ENCODE results near the gene CORIN.

Gene CORIN

DNA sequence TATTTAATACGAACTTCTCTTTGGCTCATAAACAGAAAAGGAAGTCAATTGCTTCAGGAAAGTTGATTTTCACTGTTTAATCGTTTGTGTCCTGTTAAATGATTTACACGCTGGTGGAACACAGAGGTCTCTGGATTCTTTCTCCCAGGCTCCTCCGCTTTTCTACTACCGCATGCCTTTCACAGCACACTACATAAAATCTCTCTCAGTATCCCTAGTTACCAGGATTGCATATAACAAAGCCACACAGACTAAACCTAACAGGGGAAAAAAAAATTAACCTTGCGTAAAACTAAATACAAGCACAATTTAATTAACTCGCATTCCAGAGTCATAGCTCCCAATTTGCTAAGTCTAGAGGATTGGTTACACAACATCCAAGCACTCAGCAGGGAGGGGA, 133.9 kb downstream of the CORIN start:
- in situ Hi-C loops (cut with MboI; ENCODE audit: low sequenced_read_pairs), result loop anchor here (25.0 kb wide), 1 partner anchor 133 kb away; the partner anchor contains the start of gene CORIN

DNA sequence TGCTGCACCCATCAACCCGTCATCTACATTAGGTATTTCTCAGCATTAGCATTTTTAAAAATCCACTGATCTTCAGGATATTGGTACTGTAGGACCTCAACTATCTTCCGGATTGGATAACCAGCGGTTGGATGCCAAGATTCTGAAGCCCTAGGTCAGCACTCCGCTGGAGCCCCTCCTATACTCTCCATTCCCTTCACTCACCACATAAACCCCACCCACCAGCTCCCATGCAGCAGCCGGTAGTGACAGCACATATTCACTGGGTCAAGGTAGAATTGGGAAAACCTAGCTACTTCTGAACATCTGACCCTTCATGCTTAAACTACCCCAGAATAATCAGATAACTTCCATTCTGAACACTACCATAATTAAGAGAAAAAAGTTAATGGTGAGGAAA, 134.9 kb downstream of the CORIN start:
- in situ Hi-C loops (cut with MboI; ENCODE audit: low sequenced_read_pairs), result loop anchor here (25.0 kb wide), 1 partner anchor 134 kb away; the partner anchor contains the start of gene CORIN

GRCh38 chr4:47701286-47701685, 136.6 kb downstream of the CORIN start:
- in situ Hi-C loops (cut with MboI; ENCODE audit: low sequenced_read_pairs), result loop anchor here (25.0 kb wide), 1 partner anchor 136 kb away; the partner anchor contains the start of gene CORIN

DNA sequence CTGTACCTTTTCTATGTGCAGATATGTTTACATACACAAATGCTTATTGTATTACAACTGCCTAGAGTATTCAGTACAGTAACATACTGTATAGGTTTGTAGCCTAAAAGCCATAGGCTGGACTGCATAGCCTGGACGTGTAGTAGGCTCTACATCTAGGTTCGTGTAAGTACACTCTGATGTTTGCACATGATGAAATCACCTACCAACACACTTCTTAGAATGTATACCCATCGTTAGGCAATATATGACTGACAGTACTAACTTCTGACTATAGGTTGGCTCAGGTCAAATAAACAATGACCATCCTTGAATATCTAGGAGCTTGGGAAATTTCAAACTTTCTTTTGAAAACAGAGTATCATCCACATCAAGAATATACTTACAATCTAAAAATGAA, 139.0 kb downstream of the CORIN start:
- in situ Hi-C loops (cut with MboI; ENCODE audit: low sequenced_read_pairs), result loop anchor here (25.0 kb wide), 1 partner anchor 388 kb away; no protein-coding TSS in a partner anchor

- in situ Hi-C loops (cut with MboI; ENCODE audit: low sequenced_read_pairs), result loop anchor here (25.0 kb wide), 1 partner anchor 390 kb away; no protein-coding TSS in a partner anchor
Observed at GRCh38 chr4:47696823-47697222, 141.0 kb downstream of the CORIN start.

DNA sequence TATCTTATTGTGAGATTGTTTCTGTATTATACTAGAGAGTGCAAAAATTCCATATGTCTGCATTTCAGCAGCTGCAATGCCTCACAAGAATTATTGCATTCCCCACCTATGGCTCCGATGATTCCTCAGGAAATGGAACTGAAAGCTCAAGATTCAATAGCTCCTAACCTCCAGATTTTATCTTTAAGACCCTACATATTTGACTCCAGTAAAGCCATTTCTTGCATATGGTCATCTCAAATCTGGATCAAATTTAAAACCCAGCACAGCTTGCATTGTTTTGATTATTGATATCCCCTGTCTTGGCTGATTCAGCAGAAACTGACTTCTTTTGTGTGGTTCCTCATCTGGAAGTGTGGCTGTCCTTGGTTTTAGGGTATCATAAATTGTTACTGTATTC, 142.6 kb downstream of the CORIN start:
- in situ Hi-C loops (cut with MboI; ENCODE audit: low sequenced_read_pairs), result loop anchor here (25.0 kb wide), 1 partner anchor 392 kb away; no protein-coding TSS in a partner anchor

DNA sequence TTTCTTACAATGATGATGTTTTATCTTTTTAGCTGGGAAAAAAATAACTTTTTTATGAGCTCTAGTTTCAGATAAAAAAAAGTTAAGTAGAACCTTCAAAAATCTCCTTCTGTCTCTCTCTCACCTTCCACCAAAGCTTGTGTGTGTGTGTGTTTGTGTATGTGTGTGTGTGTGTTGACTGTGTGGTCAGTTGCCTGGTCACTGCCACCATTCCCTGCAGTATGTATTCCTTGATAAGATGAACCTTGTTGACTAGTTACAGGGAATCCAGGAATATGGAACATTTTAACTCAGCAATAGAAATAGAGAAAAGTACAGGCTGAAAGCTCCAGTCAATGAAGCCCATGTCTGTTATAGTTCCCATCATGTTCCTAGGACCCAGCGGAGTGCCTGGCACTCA, 143.5 kb downstream of the CORIN start:
- in situ Hi-C loops (cut with MboI; ENCODE audit: low sequenced_read_pairs), result loop anchor here (25.0 kb wide), 1 partner anchor 393 kb away; no protein-coding TSS in a partner anchor

DNA sequence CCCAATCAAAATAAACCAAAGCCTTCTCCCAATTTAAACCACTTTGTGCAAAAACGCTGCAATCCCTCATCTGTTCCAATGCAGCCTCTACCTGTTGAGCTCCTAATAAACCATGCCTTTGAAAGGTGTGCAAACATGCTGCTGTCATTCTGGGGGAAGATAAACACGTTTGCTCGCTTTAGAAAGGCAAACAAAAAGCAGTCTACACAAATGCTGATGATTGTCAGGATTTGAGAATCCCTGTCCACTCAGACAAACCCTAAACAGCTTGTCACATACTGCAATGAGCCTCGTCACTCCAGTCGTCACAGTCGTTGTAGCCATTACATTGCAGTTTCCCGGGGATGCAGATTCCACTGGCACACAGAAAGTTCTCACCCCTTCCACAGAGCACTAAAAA, 145.2 kb downstream of the CORIN start:
- in situ Hi-C loops (cut with MboI; ENCODE audit: low sequenced_read_pairs), result loop anchor here (25.0 kb wide), 1 partner anchor 395 kb away; no protein-coding TSS in a partner anchor

DNA sequence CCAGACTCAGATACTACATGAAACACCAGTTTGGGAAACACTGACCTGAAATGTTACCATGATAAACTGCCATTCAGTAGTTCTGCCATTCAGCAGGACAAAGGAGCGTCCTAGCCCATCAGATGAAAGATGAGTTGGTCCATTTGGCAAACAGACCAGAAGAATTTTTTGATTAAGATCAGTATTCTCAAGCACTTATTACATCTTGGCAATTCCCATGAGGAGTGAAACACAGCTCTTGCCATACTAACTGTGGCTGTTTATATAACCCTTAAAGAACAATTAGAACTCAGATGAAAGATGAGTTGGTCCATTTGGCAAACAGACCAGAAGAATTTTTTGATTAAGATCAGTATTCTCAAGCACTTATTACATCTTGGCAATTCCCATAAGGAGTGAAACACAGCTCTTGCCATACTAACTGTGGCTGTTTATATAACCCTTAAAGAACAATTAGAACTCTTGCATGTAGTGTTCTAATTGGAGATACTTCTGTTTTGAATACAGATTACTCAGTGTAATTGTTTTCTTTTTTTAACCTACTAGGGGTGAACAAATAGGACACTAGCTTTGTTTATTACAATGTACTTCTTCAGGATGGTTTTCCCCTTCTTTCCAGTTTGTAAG, 146.0 kb downstream of the CORIN start:
- in situ Hi-C loops (cut with MboI; ENCODE audit: low sequenced_read_pairs), result loop anchor here (25.0 kb wide), 1 partner anchor 395 kb away; no protein-coding TSS in a partner anchor

GRCh38 chr4:47690611-47691010, 147.3 kb downstream of the CORIN start:
- in situ Hi-C loops (cut with MboI; ENCODE audit: low sequenced_read_pairs), result loop anchor here (25.0 kb wide), 1 partner anchor 397 kb away; no protein-coding TSS in a partner anchor

GRCh38 chr4:47686294-47686872, 151.5 kb downstream of the CORIN start:
- in situ Hi-C loops (cut with MboI; ENCODE audit: low sequenced_read_pairs), result loop anchor here (25.0 kb wide), 1 partner anchor 401 kb away; no protein-coding TSS in a partner anchor

DNA sequence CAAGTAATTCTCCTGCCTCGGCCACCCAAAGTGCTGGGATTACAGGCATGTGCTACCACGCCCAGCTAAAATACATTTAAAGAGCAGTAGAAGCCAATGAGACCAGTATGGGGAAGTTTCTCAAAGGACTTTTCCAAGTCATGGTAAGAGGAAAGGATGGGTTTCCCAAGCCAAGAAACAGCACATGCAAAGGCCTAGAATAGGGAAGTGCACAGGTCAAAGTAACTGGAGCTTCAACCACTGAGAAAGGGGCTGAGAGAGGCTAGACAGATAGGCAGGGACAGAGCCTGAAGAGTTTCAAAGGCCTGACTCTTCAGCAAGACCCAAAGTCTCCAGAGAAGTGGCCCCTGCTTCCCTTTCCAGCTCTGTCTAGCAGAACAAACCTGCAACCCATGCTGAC, 162.1 kb downstream of the CORIN start:
- in situ Hi-C loops (cut with MboI; ENCODE audit: low sequenced_read_pairs), result loop anchor here (25.0 kb wide), 1 partner anchor 411 kb away; no protein-coding TSS in a partner anchor

GRCh38 chr4:47674144-47674543, 163.7 kb downstream of the CORIN start:
- in situ Hi-C loops (cut with MboI; ENCODE audit: low sequenced_read_pairs), result no loop called here

DNA sequence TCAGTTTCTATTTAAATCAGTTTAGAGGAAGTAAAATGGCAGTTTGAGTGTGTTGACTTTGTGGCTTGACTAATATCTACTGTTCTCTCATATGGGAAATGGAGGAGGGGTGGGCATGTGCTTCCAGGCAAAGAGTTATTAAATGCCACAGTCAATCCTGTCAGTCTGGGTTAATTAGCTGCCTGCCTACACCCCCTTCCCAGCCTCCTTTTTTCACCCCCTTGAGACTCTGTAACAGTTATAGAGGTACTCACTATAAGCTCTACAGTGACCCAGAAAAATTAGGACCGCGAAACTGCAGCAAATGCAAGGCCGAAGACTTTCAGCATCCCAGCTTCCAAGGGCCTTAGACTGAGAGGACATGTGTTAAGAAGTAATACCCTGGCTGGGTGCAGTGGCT, 165.2 kb downstream of the CORIN start:
- in situ Hi-C loops (cut with MboI; ENCODE audit: low sequenced_read_pairs), result no loop called here

DNA sequence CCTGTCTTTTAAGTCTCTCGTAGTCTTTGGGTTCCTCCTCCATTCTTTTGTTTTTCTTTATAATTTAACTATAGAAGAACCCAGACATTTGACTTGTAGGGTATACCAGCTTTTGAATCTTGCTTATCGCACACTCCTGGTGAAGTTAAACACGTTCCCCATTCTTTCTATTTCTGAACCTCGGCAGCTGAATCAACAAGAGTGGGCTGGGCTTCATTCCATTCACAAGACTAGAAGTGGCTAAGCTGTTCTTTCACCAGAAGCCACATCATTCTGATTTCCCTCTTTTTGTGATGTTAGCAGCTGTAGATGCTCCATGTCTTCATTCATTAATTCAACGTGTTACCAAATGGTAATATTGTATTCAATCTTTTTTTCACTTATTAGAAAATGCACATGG, 167.9 kb downstream of the CORIN start:
- in situ Hi-C loops (cut with MboI; ENCODE audit: low sequenced_read_pairs), result no loop called here

- in situ Hi-C loops (cut with MboI; ENCODE audit: low sequenced_read_pairs), result no loop called here
Observed at GRCh38 chr4:47668810-47669408, 169.0 kb downstream of the CORIN start.

GRCh38 chr4:47668256-47668655, 169.6 kb downstream of the CORIN start:
- in situ Hi-C loops (cut with MboI; ENCODE audit: low sequenced_read_pairs), result no loop called here

- in situ Hi-C loops (cut with MboI; ENCODE audit: low sequenced_read_pairs), result no loop called here
Observed at GRCh38 chr4:47667552-47667951, 170.3 kb downstream of the CORIN start.

- in situ Hi-C loops (cut with MboI; ENCODE audit: low sequenced_read_pairs), result no loop called here
Observed at GRCh38 chr4:47664051-47664826, 173.6 kb downstream of the CORIN start.

DNA sequence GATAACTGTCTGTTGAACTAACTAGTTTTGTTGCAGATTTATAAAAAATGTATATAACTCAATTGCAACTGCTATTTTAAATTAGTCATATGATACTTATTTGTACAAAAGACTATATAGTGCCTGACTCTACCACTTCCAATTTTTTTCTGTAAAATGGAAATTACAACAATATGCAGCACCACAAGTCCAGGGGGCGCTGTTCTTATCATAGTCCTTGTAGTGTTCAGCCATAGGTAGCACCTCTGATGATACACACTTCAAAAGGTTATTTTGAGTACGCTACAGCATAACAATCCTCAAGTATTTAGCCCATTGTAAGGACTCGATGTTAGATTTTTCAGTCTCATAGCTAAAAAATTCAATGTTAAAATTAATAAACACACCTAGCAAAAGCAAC, 174.9 kb downstream of the CORIN start:
- in situ Hi-C loops (cut with MboI; ENCODE audit: low sequenced_read_pairs), result no loop called here

- in situ Hi-C loops (cut with MboI; ENCODE audit: low sequenced_read_pairs), result no loop called here
Observed at GRCh38 chr4:47661741-47662140, 176.1 kb downstream of the CORIN start.
